Measurements from ENCODE around the gene UBE2I.

GRCh38 chr16:1277617-1278282 lies 31.7 kb upstream of the UBE2I start:
- no peak for TF ChIP-seq CTCF (IDR thresholded peaks at IDR 0.05)
- no peak for TF ChIP-seq POLR2A (IDR thresholded peaks at IDR 0.05)
